Stimulated activated CD4-positive, alpha-beta T cell treated with anti-CD3 and anti-CD28 coated beads, TNF-alpha, amount 100 ng/mL, for 1 hour (primary cell): ENCODE results near the gene HTT.

Experiments used
- DNase-seq, 3 donors: peaks; one replicate each; pipeline ENCODE4 v3.0.0-alpha.2; 2020; ENCODE audit warnings: low read depth in 3 of 3, low spot score in 1 of 3

The HTT gene

GRCh38 chr4:3247399-3248177 is 173.1 kb downstream of the HTT start:
- DNase-seq, result no peak

- DNase-seq, result no peak
Measured at GRCh38 chr4:3248178-3248480, 173.6 kb downstream of the HTT start.

- DNase-seq, result no peak
Measured at GRCh38 chr4:3248811-3249661, 174.6 kb downstream of the HTT start, which contains the start of gene MSANTD1. Gene MSANTD1 (plus strand): TSS chr4:3249159. CDS start chr4:3249223, 64 bp downstream.

GRCh38 chr4:3249711-3250437 is 175.4 kb downstream of the HTT start:
- DNase-seq, result no peak

GRCh38 chr4:3250438-3250955 is 176.0 kb downstream of the HTT start:
- no peak for DNase-seq

GRCh38 chr4:3250956-3251690 is 176.6 kb downstream of the HTT start:
- DNase-seq, result no peak

GRCh38 chr4:3251691-3252479 is 177.4 kb downstream of the HTT start:
- DNase-seq, result no peak

- DNase-seq, result no peak
Measured at GRCh38 chr4:3252480-3252828, 178.0 kb downstream of the HTT start.

- no peak for DNase-seq
Measured at GRCh38 chr4:3252831-3253641, 178.6 kb downstream of the HTT start.

GRCh38 chr4:3253808-3254207 is 179.3 kb downstream of the HTT start:
- DNase-seq, result no peak

- no peak for DNase-seq
Measured at GRCh38 chr4:3254302-3255131, 180.0 kb downstream of the HTT start.

- no peak for DNase-seq
Measured at GRCh38 chr4:3255611-3256186, 181.2 kb downstream of the HTT start.

GRCh38 chr4:3256230-3257102 is 182.0 kb downstream of the HTT start:
- DNase-seq, result no peak

- no peak for DNase-seq
Measured at GRCh38 chr4:3257103-3257555, 182.6 kb downstream of the HTT start.

- no peak for DNase-seq
Measured at GRCh38 chr4:3257556-3258482, 183.3 kb downstream of the HTT start.
